T-helper 1 cell treated with Interleukin-12 subunit alpha and Interleukin-12 subunit beta and Interleukin-4 antibody, amounts not matched to agents 30 ng/mL and 1 ng/mL, for 36 hours (primary cell): ENCODE measurements around the gene ALPP. TPM values are rescaled to one million over a fixed set of nuclear protein-coding genes. Genes with fewer than 3 reads are reported as not detected.

Experiments
- intact Hi-C: fragments of 100-400 bp; cut with micrococcal nuclease; formaldehyde crosslinking; loops from one replicate; pipeline ENCODE4 v1.15.1; 2024
- total RNA-seq: library from RNA; stranded (reverse); gene quantifications from 2 replicates; pipeline ENCODE4 v1.2.3, GENCODE V29; 2022

Gene ALPP
- total RNA-seq, 1 donor from 2014 or later: not detected

- intact Hi-C loops: no loop called here
Measured at GRCh38 chr2:232340171-232340935, 38.2 kb upstream of the ALPP start.

GRCh38 chr2:232341061-232341738 is 37.4 kb upstream of the ALPP start:
- intact Hi-C loops: no loop called here

DNA sequence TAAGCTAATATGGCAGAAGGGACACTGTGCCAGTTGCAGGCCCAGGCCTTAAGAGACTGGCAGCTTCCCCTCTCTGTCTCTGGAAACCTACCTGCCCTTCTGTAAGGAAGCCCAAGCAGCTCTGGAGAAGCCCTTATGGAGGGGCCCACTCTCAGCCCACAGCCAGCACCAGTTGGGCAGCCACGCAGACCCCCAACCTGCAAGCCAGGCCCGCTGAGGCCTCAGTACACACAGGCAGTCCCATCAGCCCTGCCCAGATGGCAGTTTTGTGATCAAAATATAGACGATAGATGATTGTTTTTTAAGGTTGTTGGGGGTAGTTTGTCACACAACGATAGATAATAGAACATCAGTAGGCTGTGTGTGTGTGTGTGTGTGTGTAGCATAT is 36.8 kb upstream of the ALPP start:
- intact Hi-C loops: loop anchor here (2.0 kb wide), 1 partner anchor 23 kb away; no protein-coding TSS in a partner anchor

DNA sequence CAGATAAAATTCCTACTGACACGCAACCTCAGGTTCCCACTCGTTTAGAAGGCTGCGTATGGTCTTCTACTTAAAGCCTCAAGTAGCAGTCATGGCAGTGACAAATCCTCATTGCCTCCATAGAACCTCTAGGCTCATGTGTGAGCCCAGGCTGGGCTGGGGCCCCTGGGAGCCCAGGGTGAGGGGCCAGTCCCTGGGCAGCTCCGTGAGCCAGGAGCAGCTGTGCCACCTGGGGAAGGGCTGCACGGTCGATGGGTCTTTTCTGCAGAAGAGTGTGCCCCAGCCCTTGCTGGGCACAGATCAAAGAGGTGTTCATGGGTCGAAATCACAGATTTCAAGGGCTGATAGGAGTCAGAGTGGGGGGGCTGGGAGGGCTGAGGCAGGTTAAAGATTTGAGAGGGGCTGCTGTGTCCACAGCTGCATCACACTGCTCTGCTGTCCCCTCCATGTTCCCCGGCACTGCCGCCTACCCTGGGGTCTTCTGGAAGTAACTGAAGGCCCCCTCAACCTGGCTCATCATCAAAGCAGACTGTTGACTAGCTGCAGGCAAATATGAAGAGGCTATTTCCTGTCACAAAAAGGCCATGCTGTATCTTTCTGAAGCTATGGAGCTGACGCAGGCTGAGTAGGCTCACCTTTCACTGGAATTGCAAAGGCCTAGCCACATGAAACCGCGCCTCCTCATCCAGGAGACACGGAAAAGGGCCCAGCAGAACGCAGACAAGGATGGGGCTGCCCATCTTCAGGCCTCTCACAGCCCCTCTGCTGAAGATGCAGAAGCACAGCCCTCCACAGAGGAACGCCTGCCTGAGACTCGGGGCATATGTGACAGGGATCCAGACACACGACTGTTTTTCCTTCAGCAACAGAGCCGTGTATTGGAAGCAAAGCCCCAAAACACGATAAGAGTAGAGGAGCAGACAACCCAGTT is 35.7 kb upstream of the ALPP start:
- intact Hi-C loops: loop anchor here (2.0 kb wide), 1 partner anchor 22 kb away; no protein-coding TSS in a partner anchor

DNA sequence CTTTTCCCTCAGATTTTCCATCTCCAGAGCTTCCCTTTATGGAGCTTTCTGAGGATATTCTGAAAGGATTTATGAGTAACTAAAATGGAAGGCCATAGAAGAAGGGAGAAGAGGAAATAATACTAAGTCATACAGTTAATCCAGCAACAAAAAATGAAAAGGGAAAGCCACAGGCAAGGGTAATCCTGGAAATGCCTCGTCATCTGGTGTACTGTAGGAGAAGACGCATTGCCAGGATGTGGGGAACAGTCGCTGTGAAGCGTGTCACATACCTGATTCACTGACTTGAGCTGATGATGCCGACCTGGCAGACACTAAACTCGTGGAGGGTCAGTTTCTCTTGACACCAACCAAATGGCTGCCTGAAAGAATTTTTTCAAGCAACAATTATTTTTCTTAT is 34.7 kb upstream of the ALPP start:
- intact Hi-C loops: loop anchor here (2.0 kb wide), 1 partner anchor 21 kb away; no protein-coding TSS in a partner anchor

DNA sequence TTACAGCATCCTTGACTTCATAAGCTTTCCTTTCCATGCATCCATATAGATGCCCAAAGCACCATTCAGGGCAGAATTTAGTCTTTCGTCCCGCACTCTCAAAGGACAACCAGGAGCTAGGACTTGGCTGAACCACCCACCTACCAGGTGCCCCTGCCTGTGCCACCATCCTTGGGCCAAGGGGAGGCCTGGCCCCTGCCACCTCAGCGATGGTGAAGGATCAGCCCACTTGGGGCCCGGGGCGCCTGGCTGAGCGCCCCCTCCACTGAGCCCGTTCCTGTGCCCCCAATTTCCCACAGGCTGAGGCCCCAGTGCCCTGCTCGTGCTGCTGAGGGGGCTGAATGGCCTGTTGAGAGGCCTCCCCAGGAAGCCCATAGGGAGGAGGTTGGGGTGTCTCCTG is 33.3 kb upstream of the ALPP start:
- intact Hi-C loops: no loop called here

GRCh38 chr2:232347369-232347768 is 31.2 kb upstream of the ALPP start:
- intact Hi-C loops: no loop called here

DNA sequence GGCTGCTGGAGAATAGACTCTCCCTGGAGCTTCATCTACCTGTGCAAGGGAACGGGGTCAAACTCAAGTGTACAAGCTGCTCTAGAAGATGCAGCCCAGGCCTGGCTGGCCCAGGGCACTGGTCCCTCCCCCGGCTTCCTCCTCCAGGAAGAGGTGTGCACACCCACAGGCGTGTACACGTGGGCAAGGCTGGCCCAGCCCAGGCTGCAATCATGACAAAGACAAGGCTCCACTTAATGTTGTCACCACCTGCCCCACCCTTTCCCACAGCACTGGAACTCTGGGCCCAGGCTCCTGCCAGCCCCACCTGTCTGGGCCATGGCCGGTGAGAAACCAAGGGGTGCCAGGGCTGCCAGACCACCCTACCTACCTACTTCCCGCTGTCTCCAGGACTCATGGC is 29.6 kb upstream of the ALPP start:
- intact Hi-C loops: no loop called here

DNA sequence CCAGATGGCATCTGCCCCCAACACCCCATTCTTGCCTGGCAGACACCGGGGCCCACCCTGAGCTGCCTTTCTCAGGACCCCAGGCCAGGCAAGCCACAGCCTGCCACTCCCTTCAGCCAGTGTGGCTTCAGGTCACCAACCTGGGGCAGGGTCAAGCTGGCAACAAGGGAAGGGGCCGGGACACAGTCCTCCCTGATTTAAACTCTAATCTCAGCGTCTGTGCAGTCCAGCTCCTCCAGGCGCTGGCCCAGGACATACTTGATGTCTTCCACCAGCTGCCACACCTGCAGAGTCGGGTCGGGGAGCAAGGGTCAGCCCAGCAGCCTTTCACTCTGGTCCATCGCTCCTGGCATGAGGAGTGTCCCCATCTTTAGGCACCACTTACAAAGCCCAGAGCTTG is 29.0 kb upstream of the ALPP start:
- intact Hi-C loops: no loop called here

DNA sequence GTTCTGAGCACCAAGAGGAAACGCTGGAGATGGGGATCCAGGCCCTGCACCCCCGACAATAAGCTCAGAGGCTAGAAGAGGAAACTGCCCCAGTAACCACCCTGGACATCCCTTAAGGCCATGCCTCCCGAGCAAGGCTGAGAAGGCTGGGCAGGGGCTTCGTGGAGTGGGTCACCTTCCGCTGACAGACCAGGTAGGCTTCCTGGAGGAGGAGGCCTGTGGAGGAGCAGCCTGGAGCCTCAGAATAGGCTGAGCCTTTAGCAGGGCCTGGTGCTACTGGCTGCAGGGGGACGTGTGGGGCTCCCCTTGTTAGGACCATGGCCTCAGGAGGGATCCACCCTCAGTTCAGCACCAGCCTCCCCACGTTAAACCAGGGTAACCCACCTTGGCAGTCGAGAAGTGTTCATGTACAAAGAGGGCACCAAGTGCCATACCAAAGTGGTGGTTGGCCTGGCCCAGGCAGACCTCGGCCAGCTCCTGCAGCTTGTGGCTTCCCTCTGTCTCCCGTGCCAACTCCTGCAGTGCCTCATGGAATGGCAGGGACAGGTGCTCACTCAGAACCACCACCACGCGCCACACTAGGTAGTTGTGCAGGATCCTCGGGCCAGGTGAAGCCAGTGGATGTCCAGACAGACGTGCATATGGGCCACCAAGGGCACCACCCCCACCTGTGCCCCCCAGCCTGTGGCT is 28.5 kb upstream of the ALPP start:
- intact Hi-C loops: loop anchor here (5.0 kb wide), 1 partner anchor 72 kb away; no protein-coding TSS in a partner anchor

DNA sequence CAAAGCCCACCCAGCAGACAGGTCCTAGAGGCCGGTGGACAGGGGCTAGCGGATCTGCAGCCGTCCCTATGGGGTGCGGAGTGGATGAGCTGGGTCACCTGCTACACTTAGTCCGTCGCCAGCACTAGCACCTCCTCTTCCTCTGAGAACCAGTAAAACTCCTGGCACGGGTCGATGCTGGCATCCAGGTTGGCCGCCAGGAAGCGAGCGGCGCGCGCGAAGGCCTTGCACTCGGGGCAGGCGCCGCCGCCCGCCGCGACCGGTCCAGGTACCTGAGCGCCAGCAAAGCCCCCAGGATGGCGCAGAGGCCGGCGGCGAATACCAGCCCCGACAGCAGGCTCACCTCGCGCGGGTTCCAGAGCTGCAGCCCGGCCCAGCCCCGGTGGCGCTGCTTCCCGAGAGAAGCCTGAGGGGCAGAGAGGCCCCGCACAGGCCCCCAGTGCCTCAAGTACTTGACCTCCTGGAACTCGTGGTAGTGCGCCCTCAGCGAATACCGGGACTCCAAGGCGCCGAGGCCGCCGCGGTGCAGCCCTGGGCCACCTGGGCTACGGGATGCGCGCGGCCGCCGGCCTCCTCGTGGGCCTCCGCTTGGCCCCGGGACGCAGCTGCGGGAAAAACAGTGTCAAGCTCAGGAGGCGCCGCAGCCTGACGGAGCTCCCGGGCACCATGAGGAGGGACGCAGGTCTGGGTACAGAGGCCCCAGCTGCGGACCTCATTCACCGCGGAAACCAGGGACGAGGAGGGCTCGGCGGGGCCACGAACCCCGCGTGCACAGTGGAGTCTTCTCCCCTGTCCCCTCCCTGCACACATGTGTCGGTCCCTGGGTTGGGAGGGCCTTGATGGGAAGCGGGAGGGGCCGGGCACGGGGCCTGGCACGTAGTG is 27.5 kb upstream of the ALPP start:
- intact Hi-C loops: loop anchor here (5.0 kb wide), 1 partner anchor 71 kb away; no protein-coding TSS in a partner anchor

DNA sequence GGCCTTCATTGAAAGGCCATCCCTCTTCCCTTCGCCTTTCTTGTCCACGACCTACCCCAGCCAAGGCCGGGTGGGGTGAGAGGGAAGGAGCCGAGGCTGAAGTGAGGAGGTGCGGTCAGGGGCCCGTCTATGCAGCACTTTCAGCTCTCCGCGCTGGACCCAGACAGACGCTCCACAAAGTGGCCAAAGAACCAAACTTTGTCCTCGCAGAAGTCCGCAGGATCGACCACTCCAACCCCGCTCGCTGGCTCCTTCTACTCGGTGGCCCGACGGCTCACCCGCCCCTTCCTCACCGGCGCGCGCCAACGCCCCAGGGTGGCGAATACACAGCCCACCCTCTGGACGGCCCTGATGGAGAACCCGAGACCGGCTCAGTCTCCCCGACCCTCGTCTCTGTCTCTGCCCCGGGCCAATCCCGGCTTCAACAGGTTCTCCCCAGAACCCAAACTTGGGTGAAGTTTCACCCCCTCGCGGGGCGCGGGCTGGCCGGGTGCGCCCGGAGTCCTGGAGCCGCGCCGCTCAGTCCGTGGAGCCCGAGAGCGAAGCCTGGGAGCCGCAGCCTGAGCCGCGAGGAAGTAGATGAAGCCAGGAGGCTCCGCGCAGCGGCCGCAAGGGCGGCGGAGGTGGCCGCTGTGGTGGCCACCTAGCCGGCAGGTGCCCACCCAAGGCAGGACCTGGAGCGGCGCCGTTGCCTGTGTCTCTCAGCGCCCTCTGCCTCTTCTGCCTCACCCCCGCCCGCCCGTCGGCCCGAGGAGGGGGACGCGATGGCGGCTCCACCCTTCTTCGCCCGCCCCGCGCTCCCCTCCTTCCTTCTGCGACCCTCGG is 26.7 kb upstream of the ALPP start:
- intact Hi-C loops: loop anchor here (5.0 kb wide), 1 partner anchor 70 kb away; no protein-coding TSS in a partner anchor

GRCh38 chr2:232352511-232353091 is 25.9 kb upstream of the ALPP start:
- intact Hi-C loops: loop anchor here (5.0 kb wide), 1 partner anchor 70 kb away; no protein-coding TSS in a partner anchor

GRCh38 chr2:232353096-232353495 is 25.5 kb upstream of the ALPP start:
- intact Hi-C loops: loop anchor here (5.0 kb wide), 1 partner anchor 69 kb away; no protein-coding TSS in a partner anchor

DNA sequence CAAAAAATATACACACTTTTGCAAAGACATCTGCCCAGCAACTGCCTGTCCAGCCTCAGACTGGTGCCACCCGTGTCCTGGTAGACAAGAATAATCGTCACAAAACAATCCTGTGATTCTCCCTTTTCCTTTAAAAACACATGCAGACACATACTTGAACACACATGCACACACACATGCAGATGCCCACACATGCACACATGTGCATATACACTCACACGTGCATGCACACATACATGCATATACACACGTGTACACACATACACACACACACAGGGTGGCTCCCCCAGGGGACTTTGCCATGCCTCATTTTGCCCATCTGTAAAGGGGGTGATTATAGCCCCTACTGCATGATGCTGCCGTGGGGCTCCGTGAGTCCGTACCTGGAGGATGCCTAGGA is 24.9 kb upstream of the ALPP start:
- intact Hi-C loops: loop anchor here (5.0 kb wide), 1 partner anchor 69 kb away; no protein-coding TSS in a partner anchor

GRCh38 chr2:232354069-232354468 is 24.5 kb upstream of the ALPP start:
- intact Hi-C loops: loop anchor here (5.0 kb wide), 1 partner anchor 68 kb away; no protein-coding TSS in a partner anchor

DNA sequence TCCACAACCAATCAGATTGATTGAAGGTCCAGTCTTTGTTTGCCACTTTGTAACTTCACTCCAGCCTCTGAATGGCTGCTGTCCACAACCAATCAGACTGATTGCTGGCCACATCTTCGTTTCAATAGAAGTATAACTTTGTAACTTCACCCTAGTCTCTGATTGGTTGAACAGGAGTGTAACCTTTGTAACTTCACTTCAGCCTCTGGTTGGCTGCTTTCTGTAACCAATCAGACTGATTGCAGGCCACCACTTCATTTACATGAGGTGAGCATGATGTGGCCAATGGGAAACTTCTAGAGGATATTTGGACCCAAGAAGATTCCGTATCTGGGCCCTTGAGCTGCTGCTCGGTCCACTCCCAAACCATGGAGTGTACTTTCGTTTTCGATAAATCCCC is 16.9 kb upstream of the ALPP start:
- intact Hi-C loops: no loop called here

- intact Hi-C loops: no loop called here
Measured at GRCh38 chr2:232362174-232362900, 16.2 kb upstream of the ALPP start.
